ENCODE results near the gene KRTAP12-1. TPM values are rescaled to one million over a fixed set of nuclear protein-coding genes. Genes with fewer than 3 reads are reported as not detected.

KRTAP12-1 gene
- total and polyA plus RNA-seq, 11 donors, result not detected

GRCh38 chr21:44712203-44713028, 30.5 kb upstream of the KRTAP12-1 start:
- H3K4me3 ChIP-seq, result no peak overlapping the region
- 19 to 49% (median 27%) methylated on average over 14 to 22 of the region's 22 CpGs for WGBS, 4 donors
- intact Hi-C loops (cut with DNase I), result loop anchor here in 1 of 10 donors (10.0 kb wide), 1 partner anchor 88 kb away; the partner anchor contains the start of gene KRTAP10-9

GRCh38 chr21:44711327-44712202, 29.6 kb upstream of the KRTAP12-1 start, which contains the start of gene TSPEAR:
Gene TSPEAR, minus strand, starts transcription at chr21:44711572. Its CDS starts 58 bp downstream, at chr21:44711514.
- peak within 1 kb of the TSS in 2 of 12 donors; percentile 0 to 28 for H3K27ac ChIP-seq
- TF ChIP-seq POLR2A (IDR thresholded peaks at IDR 0.05) (no peak), CTCF (IDR thresholded peaks at IDR 0.05) (peak in 2 of 12 donors; percentile 3 to 7)
- no peak for DNase-seq

More at GRCh38 chr21:44712203-44713028, 30.5 kb upstream of the KRTAP12-1 start:
- Histone ChIP-seq H3K9me3 (no peaks in the 10 kb centered on the region), H3K4me1 (peaks cover 0 to 37% (median 15%) of the 10 kb centered on the region in 12 donors), H3K27me3 (peaks cover 16 to 79% (median 59%) of the 10 kb centered on the region in 9 donors), H3K36me3 (no peaks in the 10 kb centered on the region), H3K27ac (no peak overlapping the region)
- TF ChIP-seq CTCF (IDR thresholded peaks at IDR 0.05) (no peak), POLR2A (IDR thresholded peaks at IDR 0.05) (no peak)
- DNase-seq, result no peak
- no peak for ATAC-seq

GRCh38 chr21:44710756-44711326, 28.9 kb upstream of the KRTAP12-1 start:
- Histone ChIP-seq H3K27me3 (peaks cover 29 to 90% (median 74%) of the 10 kb centered on the region in 9 donors), H3K9me3 (no peaks in the 10 kb centered on the region), H3K4me3 (peak overlapping the region in 4 of 12 donors; percentile 4 to 39 (median 6)), H3K27ac (peak overlapping the region in 2 of 12 donors; percentile 0 to 28), H3K4me1 (peaks cover 0 to 46% (median 15%) of the 10 kb centered on the region in 12 donors), H3K36me3 (no peaks in the 10 kb centered on the region)
- ATAC-seq (no peak), DNase-seq (no peak)
- intact Hi-C loops (cut with DNase I), result loop anchor here in 1 of 10 donors (10.0 kb wide), 1 partner anchor 86 kb away; the partner anchor contains the start of gene KRTAP10-9
- TF ChIP-seq POLR2A (IDR thresholded peaks at IDR 0.05) (no peak), CTCF (IDR thresholded peaks at IDR 0.05) (no peak)
- whole genome bisulfite sequencing, 4 donors, result 6 to 15% (median 8%) methylated on average over 10 to 20 of the region's 20 CpGs

More at GRCh38 chr21:44711327-44712202, 29.6 kb upstream of the KRTAP12-1 start, which contains the start of gene TSPEAR:
- peaks cover 24 to 83% (median 68%) of the 10 kb centered on the region in 9 donors for H3K27me3 ChIP-seq
- H3K36me3 ChIP-seq, result no peaks in the 10 kb centered on the region
- peak in 1 of 4 donors; percentile 19 for ATAC-seq
- peaks cover 0 to 42% (median 15%) of the 10 kb centered on the region in 12 donors for H3K4me1 ChIP-seq
- no peaks in the 10 kb centered on the region for H3K9me3 ChIP-seq
- intact Hi-C loops (cut with DNase I), result loop anchor here in 1 of 10 donors (10.0 kb wide), 1 partner anchor 87 kb away; the partner anchor contains the start of gene KRTAP10-9
- H3K4me3 ChIP-seq, result peak within 1 kb of the TSS in 4 of 12 donors; percentile 4 to 39 (median 6)
- 1 to 3% (median 2%) methylated on average over 25 to 41 of the region's 41 CpGs for WGBS, 4 donors

All from heart left ventricle (tissue), 16 donors.